Measurements from ENCODE around the gene TLR7. TPM values are rescaled to one million over a fixed set of nuclear protein-coding genes. Genes with fewer than 3 reads are reported as not detected.

Gene TLR7
- total RNA-seq, 1 donor from 2014 or later = not detected

- no peak for DNase-seq (ENCODE audit: low read depth in 2 of 2)
Measured at GRCh38 chrX:12922599-12922919, 55.7 kb downstream of the TLR7 start.

GRCh38 chrX:12929701-12930100, 62.8 kb downstream of the TLR7 start:
- DNase-seq (ENCODE audit: low read depth in 2 of 2) = no peak

- DNase-seq (ENCODE audit: low read depth in 2 of 2) = no peak
Measured at GRCh38 chrX:12930150-12930549, 63.3 kb downstream of the TLR7 start.

- DNase-seq (ENCODE audit: low read depth in 2 of 2) = no peak
Measured at GRCh38 chrX:12932244-12932643, 65.4 kb downstream of the TLR7 start.

- DNase-seq (ENCODE audit: low read depth in 2 of 2) = no peak
Measured at GRCh38 chrX:12934850-12935249, 68.0 kb downstream of the TLR7 start.

GRCh38 chrX:12936947-12937346, 70.1 kb downstream of the TLR7 start:
- no peak for DNase-seq (ENCODE audit: low read depth in 2 of 2)

Other genes starting within 250 kb of the TLR7 start
- 9.9 and 12.6 TPM in 2 replicates for gene PRPS2, start 75.7 kb upstream of the TLR7 start, total RNA-seq
- not detected in 2 replicates for gene TLR8, start 39.5 kb downstream of the TLR7 start, total RNA-seq
- gene TMSB4X, start 108.0 kb downstream of the TLR7 start, total RNA-seq = 18,253 and 26,169 TPM in 2 replicates
- gene FAM9C, start 177.5 kb downstream of the TLR7 start, total RNA-seq = under 0.01 TPM in 1 of 2 replicates, not detected in the other

Measured in lung microvascular endothelial cell (primary cell).